ENCODE measurements around the gene KLHL6. TPM values are rescaled to one million over a fixed set of nuclear protein-coding genes. Genes with fewer than 3 reads are reported as not detected.

Gene KLHL6
- total RNA-seq, 1 experiment from 2014 or later: not detected

GRCh38 chr3:183481582-183481981 lies 73.9 kb downstream of the KLHL6 start:
- H3K4me2 ChIP-seq (ENCODE audit: insufficient read depth, insufficient read length, low read length): no peak overlapping the region
- Mint-ChIP-seq H3K4me3 (no peak overlapping the region), H3K9me3 (no peaks in the 10 kb centered on the region; a peak in 1 of 5 replicates), H3K27ac (no peak overlapping the region; a peak in 1 of 7 replicates), H3K4me1 (peaks cover 21 to 30% of the 10 kb centered on the region in 2 experiments), H3K36me3 (ENCODE audit: insufficient read depth in 1 of 3, low read depth in 3 of 3) (no peaks in the 10 kb centered on the region), H3K27me3 (ENCODE audit: low read depth) (no peaks in the 10 kb centered on the region)
- H3K23me2 ChIP-seq (ENCODE audit: insufficient read length, low read depth, low read length, poor library complexity, severe bottlenecking): no peaks in the 10 kb centered on the region
- H3T11ph ChIP-seq (ENCODE audit: low read length): no peak overlapping the region
- H3K56ac ChIP-seq (ENCODE audit: insufficient read length, low read depth, low read length): no peak overlapping the region
- H3K9ac ChIP-seq (ENCODE audit: extremely low read depth, insufficient read length, low read length): no peak overlapping the region
- H3K23ac ChIP-seq (ENCODE audit: insufficient read length, low read depth, low read length): no peak overlapping the region
- H2AFZ ChIP-seq (ENCODE audit: low read length): no peak overlapping the region
- no peak for DNase-seq
- no CpG with 5 or more reads among the region's 8 CpGs for WGBS (ENCODE audit: extremely low coverage, insufficient read length, low lambda C conversion rate)
- no peak for TF ChIP-seq CTCF (conservative IDR thresholded peaks at IDR 0.05)
- H2BK20ac ChIP-seq (ENCODE audit: low read depth, low read length, poor library complexity, severe bottlenecking): no peak overlapping the region
- H2BK120ac ChIP-seq (ENCODE audit: low read depth, low read length, poor library complexity, severe bottlenecking): no peak overlapping the region
- H3K4ac ChIP-seq (ENCODE audit: low read depth, low read length): no peak overlapping the region
- H3K27ac ChIP-seq (ENCODE audit: insufficient read length, low read depth, low read length): no peak overlapping the region
- no peaks in the 10 kb centered on the region for H3K79me2 ChIP-seq (ENCODE audit: insufficient read depth, low read length)
- H3K18ac ChIP-seq (ENCODE audit: insufficient read length, low read depth, low read length): no peak overlapping the region
- no peak overlapping the region for H4K5ac ChIP-seq (ENCODE audit: insufficient read length, low read depth, low read length)
- H4K8ac ChIP-seq (replicated peaks; ENCODE audit: insufficient read length, low read depth, low read length): no peak overlapping the region
- no peak overlapping the region for H2BK12ac ChIP-seq (ENCODE audit: insufficient read length, low read depth, low read length)
- H4K91ac ChIP-seq (ENCODE audit: insufficient read length, low read depth, low read length): no peak overlapping the region
- no peaks in the 10 kb centered on the region for H3K79me1 ChIP-seq (ENCODE audit: insufficient read depth, low read depth, low read length, poor library complexity, severe bottlenecking)
- no peaks in the 10 kb centered on the region for H3K9me3 ChIP-seq (ENCODE audit: control insufficient read depth, low read depth, low read length)
- peaks cover 3% of the 10 kb centered on the region; the same call in 1 of the 2 replicates for H3K4me1 ChIP-seq (ENCODE audit: insufficient read depth, low read length)
- no peak overlapping the region for H3K14ac ChIP-seq (ENCODE audit: insufficient read depth, low read length)
- H4K20me1 ChIP-seq (ENCODE audit: control insufficient read depth, insufficient read depth, insufficient read length): no peaks in the 10 kb centered on the region
- H2BK5ac ChIP-seq (ENCODE audit: insufficient read length, low read length): no peak overlapping the region
- no peak overlapping the region for H2AK5ac ChIP-seq (ENCODE audit: insufficient read length, low read length)
- H3K27me3 ChIP-seq (ENCODE audit: insufficient read depth, low read length): no peaks in the 10 kb centered on the region
- no peak overlapping the region for H2BK15ac ChIP-seq (ENCODE audit: low read depth, low read length)

Data from H9 (cell line).